ENCODE data around the gene RNF135.
A peak's percentile ranks its signal among the peaks of the same experiment; 100 is the strongest.
"Not testable (repeated sequence)": the region's sequence is repeated elsewhere in the genome, so short reads cannot be mapped to it uniquely, and the experiment has no call there.

RNF135 gene

DNA sequence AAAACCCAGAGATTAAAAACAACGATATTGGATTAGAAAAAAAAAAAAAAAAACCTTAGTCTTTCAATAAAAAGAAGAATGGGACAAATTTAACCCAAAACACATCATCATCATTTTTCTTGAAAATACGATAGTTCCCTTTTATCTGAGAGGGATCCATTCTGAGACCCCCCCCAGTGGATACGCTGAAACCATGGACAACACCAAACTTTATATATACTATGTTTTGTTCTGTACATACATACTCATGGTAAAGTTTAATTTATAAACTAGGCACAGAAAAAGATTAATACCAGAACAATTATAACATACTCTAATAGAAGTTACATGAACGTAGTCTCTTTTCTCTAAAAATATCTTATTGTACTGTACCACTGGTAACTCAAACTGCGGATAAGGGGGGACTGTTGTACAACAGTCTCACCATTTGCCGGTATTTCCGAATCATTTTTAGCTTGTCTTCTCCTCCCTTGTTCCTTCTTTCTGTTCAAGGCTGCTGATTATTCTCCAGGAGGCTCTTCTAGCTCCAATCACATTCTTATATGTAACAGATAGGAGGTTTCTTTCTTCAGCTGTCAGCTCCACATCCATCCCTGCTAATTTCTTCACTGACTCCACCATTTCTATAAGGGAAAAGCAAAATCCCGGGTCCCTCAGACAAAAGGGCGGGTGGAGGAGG is 37.0 kb downstream of the RNF135 start:
- Histone ChIP-seq H3K4me3 (ENCODE audit: low read length) (no peak overlapping the region), H3K9ac (ENCODE audit: low read depth, low read length) (no peak overlapping the region), H3K9me3 (replicated peaks; ENCODE audit: low read length) (no peaks in the 10 kb centered on the region), H3K4me2 (ENCODE audit: low read length) (peak overlapping the region; percentile 70), H3K36me3 (ENCODE audit: insufficient read depth, low read length) (no peaks in the 10 kb centered on the region), H3K4me1 (ENCODE audit: control insufficient read depth, insufficient read depth, low read length) (peaks cover 17% of the 10 kb centered on the region), H3K27me3 (ENCODE audit: control insufficient read depth, insufficient read depth, low read length) (no peaks in the 10 kb centered on the region)

DNA sequence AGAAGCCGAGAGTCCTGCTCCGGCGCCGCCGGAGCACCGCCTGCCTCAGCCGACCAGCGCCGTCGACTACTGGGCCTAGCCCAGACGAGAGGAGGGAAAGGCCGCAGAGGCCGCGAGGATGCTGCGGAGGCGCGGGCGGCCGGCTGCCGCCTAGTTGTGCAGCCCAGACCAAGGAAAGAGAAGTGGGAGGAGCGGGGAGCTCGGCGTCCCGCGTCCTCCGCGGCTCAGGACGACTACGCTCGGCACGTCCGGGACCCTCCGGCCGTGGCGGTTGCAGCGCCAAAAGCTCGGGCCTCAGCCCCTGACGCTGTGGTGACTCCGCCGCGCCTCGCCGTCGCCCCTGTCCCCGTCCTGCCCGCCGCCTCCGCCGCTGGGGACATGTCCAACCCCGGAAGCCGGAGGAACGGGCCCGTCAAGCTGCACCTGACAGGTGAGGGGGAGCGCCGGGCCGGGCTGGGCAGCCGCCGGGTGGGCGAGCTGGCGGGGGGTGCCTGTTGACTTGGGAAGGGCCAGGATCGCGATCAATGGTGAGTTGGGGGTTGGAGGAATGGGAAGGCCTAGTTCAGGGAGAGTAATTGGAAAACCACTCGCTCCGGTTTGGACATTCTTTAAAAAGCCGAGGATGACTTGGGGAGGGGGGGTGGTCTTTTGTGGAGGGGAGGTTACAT is 37.7 kb downstream of the RNF135 start:
- Histone ChIP-seq H3K4me2 (ENCODE audit: low read length) (peak overlapping the region; percentile 70), H3K36me3 (ENCODE audit: insufficient read depth, low read length) (no peaks in the 10 kb centered on the region), H3K9ac (ENCODE audit: low read depth, low read length) (no peak overlapping the region), H3K9me3 (replicated peaks; ENCODE audit: low read length) (no peaks in the 10 kb centered on the region), H3K27me3 (ENCODE audit: control insufficient read depth, insufficient read depth, low read length) (no peaks in the 10 kb centered on the region), H3K4me3 (ENCODE audit: low read length) (peak overlapping the region; percentile 43), H3K4me1 (ENCODE audit: control insufficient read depth, insufficient read depth, low read length) (peaks cover 17% of the 10 kb centered on the region)

DNA sequence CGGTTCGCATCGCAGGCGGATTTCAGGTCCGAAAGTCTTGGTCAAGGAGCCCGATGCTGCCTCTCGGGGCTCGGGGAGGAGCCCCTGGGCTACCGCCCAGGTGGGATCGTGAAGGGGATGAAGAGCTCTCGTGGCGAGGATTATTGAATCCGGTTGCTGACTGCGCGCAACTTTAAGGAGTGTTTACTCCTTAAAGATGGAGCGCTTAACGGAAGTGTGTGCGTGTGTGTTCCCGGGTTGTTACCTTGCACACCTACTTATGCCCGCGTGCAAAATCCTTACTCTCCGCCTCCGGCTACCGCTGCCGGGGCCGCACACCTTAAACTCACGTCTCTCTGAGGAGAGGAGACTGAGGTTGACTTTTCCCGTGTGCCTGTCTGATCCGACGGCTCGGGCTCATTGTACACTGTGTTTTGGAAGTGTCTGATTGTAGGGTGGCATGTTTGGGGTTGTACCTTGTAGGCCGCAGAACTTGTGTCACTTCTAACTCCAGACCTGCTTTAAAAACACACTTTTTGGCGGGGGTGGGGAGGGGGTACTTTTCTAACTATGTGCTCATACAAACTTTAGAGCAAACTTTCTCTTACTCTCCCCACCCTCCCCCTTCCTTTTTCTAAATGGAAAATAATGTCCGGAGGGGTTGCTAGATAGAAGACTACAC is 38.3 kb downstream of the RNF135 start:
- peaks cover 17% of the 10 kb centered on the region for H3K4me1 ChIP-seq (ENCODE audit: control insufficient read depth, insufficient read depth, low read length)
- H3K9ac ChIP-seq (ENCODE audit: low read depth, low read length) = not testable (repeated sequence)

DNA sequence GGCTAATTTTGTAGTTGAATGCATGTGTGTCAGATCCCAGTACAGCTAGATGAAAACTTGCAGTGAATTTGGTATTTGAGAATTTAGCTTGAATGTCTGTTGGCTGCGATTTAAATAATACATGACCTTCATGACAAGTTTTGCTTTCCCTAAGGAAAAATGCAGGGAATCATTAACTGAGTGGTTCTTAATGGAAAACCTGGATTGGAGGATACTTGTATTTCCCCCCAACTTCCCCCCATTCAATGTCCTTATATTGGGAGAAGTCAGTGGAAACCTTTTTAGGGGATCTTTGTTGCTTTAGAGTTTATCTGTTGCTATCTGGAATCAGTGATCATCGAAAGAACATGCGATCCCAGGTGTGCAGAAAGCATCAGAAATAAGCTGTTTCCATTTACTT is 39.2 kb downstream of the RNF135 start:
- H3K27me3 ChIP-seq (ENCODE audit: control insufficient read depth, insufficient read depth, low read length); H3K4me3 ChIP-seq (ENCODE audit: low read length); H3K9me3 ChIP-seq (replicated peaks; ENCODE audit: low read length); H3K9ac ChIP-seq (ENCODE audit: low read depth, low read length); H3K36me3 ChIP-seq (ENCODE audit: insufficient read depth, low read length): not testable (repeated sequence)
- H3K4me2 ChIP-seq (ENCODE audit: low read length) = peak overlapping the region; percentile 15
- H3K4me1 ChIP-seq (ENCODE audit: control insufficient read depth, insufficient read depth, low read length) = peaks cover 17% of the 10 kb centered on the region

More for the DNA sequence above, 38.3 kb downstream of the RNF135 start:
- not testable (repeated sequence) for H3K27me3 ChIP-seq (ENCODE audit: control insufficient read depth, insufficient read depth, low read length); H3K36me3 ChIP-seq (ENCODE audit: insufficient read depth, low read length); H3K4me3 ChIP-seq (ENCODE audit: low read length); H3K4me2 ChIP-seq (ENCODE audit: low read length); H3K9me3 ChIP-seq (replicated peaks; ENCODE audit: low read length)

DNA sequence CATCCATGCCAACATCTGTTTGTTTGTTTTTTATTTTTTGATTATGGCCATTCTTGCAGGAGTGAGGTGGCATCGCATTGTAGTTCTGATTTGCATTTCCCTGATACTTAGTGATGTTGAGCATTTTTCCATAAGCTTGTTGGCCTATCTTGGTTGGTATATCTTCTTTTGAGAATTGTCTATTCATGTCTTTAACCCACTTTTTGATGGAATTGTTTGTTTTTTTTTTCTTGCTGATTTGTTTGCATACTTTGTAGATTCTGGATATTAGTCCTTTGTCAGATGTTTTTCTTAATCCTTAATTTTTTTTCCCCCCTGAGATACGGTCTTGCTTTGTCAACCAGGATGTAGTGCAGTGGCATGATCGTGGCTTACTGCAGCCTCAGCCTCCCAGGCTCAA is 43.0 kb downstream of the RNF135 start:
- H3K4me3 ChIP-seq (ENCODE audit: low read length) = no peak overlapping the region
- no peaks in the 10 kb centered on the region for H3K9me3 ChIP-seq (replicated peaks; ENCODE audit: low read length)

DNA sequence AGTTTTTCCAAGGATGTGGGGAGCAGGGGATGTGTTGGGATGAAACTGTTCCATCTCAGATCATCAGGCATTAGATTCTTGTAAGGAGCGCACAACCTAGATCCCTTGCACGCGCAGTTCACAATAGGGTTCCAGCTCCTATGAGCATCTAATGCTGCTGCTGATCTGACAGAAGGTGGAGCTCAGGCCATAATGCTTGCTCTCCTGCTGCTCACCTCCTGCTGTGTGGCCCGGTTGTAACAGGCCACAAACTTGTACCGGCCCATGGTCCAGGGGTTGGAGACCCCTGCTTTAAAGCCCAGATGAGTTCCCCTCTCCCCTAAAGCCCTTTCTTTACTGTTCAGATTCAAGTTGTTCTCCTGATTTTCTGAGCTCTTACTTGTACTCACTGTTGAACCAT is 44.8 kb downstream of the RNF135 start:
- Histone ChIP-seq H3K9me3 (replicated peaks; ENCODE audit: low read length) (no peaks in the 10 kb centered on the region), H3K9ac (ENCODE audit: low read depth, low read length) (no peak overlapping the region), H3K4me3 (ENCODE audit: low read length) (no peak overlapping the region), H3K4me2 (ENCODE audit: low read length) (no peak overlapping the region), H3K36me3 (ENCODE audit: insufficient read depth, low read length) (no peaks in the 10 kb centered on the region), H3K4me1 (ENCODE audit: control insufficient read depth, insufficient read depth, low read length) (peaks cover 12% of the 10 kb centered on the region), H3K27me3 (ENCODE audit: control insufficient read depth, insufficient read depth, low read length) (no peaks in the 10 kb centered on the region)

More for the DNA sequence above, 43.0 kb downstream of the RNF135 start:
- no peak overlapping the region for H3K9ac ChIP-seq (ENCODE audit: low read depth, low read length)
- H3K36me3 ChIP-seq (ENCODE audit: insufficient read depth, low read length) = no peaks in the 10 kb centered on the region
- peaks cover 17% of the 10 kb centered on the region for H3K4me1 ChIP-seq (ENCODE audit: control insufficient read depth, insufficient read depth, low read length)
- H3K27me3 ChIP-seq (ENCODE audit: control insufficient read depth, insufficient read depth, low read length) = no peaks in the 10 kb centered on the region
- no peak overlapping the region for H3K4me2 ChIP-seq (ENCODE audit: low read length)

DNA sequence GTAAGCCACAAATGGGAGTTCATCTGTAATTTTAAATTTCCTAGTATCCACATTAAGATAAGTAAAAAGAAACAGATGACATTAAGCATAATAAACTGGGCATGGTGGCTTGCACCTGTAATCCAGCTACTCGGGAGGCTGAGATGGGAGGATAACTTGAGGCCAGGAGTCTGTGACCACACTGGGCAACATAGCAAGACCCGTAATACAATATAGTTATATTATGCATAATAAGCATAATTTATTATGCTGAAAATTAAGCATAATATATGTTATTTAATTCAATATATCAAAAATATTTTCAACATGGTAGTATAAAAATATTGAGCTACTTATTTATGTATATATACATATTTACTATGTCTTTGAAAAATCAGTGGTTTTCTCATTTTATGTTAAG is 48.2 kb downstream of the RNF135 start:
- H3K9me3 ChIP-seq (replicated peaks; ENCODE audit: low read length) = no peaks in the 10 kb centered on the region
- H3K4me1 ChIP-seq (ENCODE audit: control insufficient read depth, insufficient read depth, low read length) = no peaks in the 10 kb centered on the region
- H3K27me3 ChIP-seq (ENCODE audit: control insufficient read depth, insufficient read depth, low read length) = no peaks in the 10 kb centered on the region

DNA sequence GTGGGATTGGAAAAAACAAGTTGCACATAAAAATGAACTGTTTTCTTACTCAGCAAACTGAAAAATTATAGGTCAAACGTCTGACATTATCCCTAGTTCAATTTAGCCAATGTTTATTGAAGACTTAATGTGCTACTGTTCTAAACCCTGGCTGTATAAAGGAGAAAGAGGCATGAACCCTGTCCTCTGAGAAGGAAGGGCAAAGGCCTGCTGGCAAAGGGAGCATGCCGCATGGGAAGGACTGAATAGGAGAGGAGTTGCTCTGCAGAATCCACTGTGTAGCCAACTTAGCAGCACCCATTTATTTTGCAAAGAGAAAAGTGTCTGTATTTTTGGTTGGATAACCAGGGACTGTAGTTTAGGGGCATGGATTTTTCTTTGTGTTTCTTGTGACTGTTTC is 52.3 kb downstream of the RNF135 start:
- not testable (repeated sequence) for H3K36me3 ChIP-seq (ENCODE audit: insufficient read depth, low read length); H3K4me2 ChIP-seq (ENCODE audit: low read length); H3K9ac ChIP-seq (ENCODE audit: low read depth, low read length); H3K4me3 ChIP-seq (ENCODE audit: low read length); H3K27me3 ChIP-seq (ENCODE audit: control insufficient read depth, insufficient read depth, low read length); H3K9me3 ChIP-seq (replicated peaks; ENCODE audit: low read length); H3K4me1 ChIP-seq (ENCODE audit: control insufficient read depth, insufficient read depth, low read length)

More for the DNA sequence above, 48.2 kb downstream of the RNF135 start:
- H3K9ac ChIP-seq (ENCODE audit: low read depth, low read length) = no peak overlapping the region
- no peak overlapping the region for H3K4me2 ChIP-seq (ENCODE audit: low read length)
- no peak overlapping the region for H3K4me3 ChIP-seq (ENCODE audit: low read length)
- H3K36me3 ChIP-seq (ENCODE audit: insufficient read depth, low read length) = no peaks in the 10 kb centered on the region

DNA sequence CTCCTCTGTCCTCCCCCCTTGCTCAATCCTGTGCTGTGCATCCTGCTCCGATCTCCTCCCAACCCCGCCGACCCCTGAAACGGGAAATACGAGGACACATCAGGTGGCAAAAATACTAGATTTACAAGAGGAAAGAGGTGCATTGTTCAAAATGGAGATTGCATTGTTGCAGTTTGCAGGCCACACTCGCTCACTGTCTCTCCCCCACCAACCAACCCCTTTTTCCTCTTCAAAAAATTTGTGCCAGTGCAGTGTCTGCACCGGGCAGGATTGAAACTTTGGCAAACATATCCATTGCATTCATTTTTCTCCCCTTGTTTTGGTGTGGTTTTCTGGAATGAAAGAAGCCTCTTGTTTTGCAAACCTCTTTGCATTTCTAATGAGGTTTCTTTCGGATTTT is 61.0 kb downstream of the RNF135 start:
- no peak overlapping the region for H3K9ac ChIP-seq (ENCODE audit: low read depth, low read length)
- H3K4me3 ChIP-seq (ENCODE audit: low read length) = no peak overlapping the region
- H3K36me3 ChIP-seq (ENCODE audit: insufficient read depth, low read length) = no peaks in the 10 kb centered on the region
- H3K27me3 ChIP-seq (ENCODE audit: control insufficient read depth, insufficient read depth, low read length) = no peaks in the 10 kb centered on the region
- H3K9me3 ChIP-seq (replicated peaks; ENCODE audit: low read length) = no peaks in the 10 kb centered on the region
- no peak overlapping the region for H3K4me2 ChIP-seq (ENCODE audit: low read length)
- no peaks in the 10 kb centered on the region for H3K4me1 ChIP-seq (ENCODE audit: control insufficient read depth, insufficient read depth, low read length)

DNA sequence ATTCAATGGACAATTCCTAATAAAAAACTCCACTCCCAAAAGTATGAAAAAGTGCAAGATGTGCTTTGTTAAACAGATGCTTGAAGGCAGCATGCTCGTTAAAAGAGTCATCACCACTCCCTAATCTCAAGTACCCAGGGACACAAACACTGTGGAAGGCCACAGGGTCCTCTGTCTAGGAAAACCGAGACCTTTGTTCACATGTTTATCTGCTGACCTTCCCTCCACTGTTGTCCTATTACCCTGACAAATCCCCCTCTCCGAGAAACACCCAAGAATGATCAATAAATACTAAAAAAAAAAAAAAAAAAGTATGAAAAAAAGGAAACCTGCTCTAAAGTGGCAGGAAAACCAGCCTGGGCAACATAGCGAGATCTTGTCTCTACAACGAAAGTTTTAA is 64.8 kb downstream of the RNF135 start:
- not testable (repeated sequence) for H3K36me3 ChIP-seq (ENCODE audit: insufficient read depth, low read length); H3K9me3 ChIP-seq (replicated peaks; ENCODE audit: low read length); H3K27me3 ChIP-seq (ENCODE audit: control insufficient read depth, insufficient read depth, low read length); H3K9ac ChIP-seq (ENCODE audit: low read depth, low read length); H3K4me2 ChIP-seq (ENCODE audit: low read length); H3K4me1 ChIP-seq (ENCODE audit: control insufficient read depth, insufficient read depth, low read length); H3K4me3 ChIP-seq (ENCODE audit: low read length)

DNA sequence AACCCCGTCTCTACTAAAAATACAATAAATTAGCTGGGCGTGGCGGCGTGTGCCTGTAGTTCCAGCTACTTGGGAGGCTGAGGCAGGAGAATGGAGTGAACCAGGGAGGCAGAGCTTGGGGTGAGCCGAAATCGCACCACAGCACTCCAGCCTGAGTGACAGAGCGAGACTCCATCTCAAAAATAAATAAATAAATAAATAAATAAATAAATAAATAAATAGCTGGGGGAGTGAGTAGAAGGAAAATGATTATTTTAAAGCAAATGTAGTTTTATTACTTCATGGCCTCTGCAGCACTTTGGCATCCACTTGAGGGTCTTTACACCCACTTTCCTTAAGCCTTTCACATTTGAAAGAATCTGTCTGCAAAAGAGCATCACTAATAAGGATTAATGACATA is 70.0 kb downstream of the RNF135 start:
- not testable (repeated sequence) for H3K27me3 ChIP-seq (ENCODE audit: control insufficient read depth, insufficient read depth, low read length); H3K9ac ChIP-seq (ENCODE audit: low read depth, low read length); H3K9me3 ChIP-seq (replicated peaks; ENCODE audit: low read length); H3K36me3 ChIP-seq (ENCODE audit: insufficient read depth, low read length); H3K4me3 ChIP-seq (ENCODE audit: low read length); H3K4me2 ChIP-seq (ENCODE audit: low read length); H3K4me1 ChIP-seq (ENCODE audit: control insufficient read depth, insufficient read depth, low read length)

DNA sequence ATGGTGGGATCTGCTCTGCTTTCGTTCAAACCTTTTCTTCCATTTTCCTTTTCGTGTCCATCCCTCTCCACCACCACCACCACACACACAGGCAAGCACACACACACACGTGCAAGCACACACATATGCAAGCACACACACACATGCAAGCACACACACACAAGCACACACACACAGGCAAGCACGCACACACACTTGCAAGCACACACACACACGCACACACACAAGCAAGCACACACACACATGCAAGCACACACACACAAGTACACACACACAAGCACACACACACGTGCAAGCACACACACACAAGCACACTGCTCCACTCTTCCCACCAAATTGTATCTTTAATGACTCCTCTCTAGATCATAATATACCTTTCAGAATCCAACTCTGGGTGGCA is 71.5 kb downstream of the RNF135 start:
- not testable (repeated sequence) for H3K27me3 ChIP-seq (ENCODE audit: control insufficient read depth, insufficient read depth, low read length); H3K36me3 ChIP-seq (ENCODE audit: insufficient read depth, low read length); H3K9ac ChIP-seq (ENCODE audit: low read depth, low read length); H3K4me1 ChIP-seq (ENCODE audit: control insufficient read depth, insufficient read depth, low read length); H3K4me3 ChIP-seq (ENCODE audit: low read length); H3K9me3 ChIP-seq (replicated peaks; ENCODE audit: low read length); H3K4me2 ChIP-seq (ENCODE audit: low read length)

Data from skeletal muscle satellite cell (primary cell).